MM.1S (cell line): Measurements from ENCODE around the gene KRCC1.

Experiments
- EZH2 ChIP-seq: fragments of 300-600 bp; sonication (generic); optimal IDR thresholded peaks from 2 replicates; pipeline ENCODE3; 2017; ENCODE audit warnings: low read depth, mild to moderate bottlenecking, antibody characterized with exemption, low read length, mixed read lengths
- TF ChIP-seq, protein P1 (sequence below): fragments of 300-600 bp; sonication (generic); IDR thresholded peaks from 2 replicates; pipeline ENCODE4 v1.5.1; 2016; ENCODE audit warnings: antibody characterized with exemption, low read length, mixed read lengths

DNA sequence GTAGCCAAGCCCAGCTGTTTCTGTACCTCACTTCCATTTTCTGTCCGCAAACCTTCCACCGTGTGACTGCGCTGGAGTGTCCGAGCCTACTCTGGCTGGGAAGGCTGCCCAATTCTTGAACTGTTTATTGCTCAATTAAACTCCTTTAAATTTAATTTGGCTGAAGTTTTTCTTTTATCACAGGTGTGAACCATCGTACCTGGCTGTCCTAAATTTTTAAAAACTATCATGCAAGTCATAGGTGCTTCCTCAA, 33.0 kb downstream of the KRCC1 start:
- TF ChIP-seq, protein P1, sequence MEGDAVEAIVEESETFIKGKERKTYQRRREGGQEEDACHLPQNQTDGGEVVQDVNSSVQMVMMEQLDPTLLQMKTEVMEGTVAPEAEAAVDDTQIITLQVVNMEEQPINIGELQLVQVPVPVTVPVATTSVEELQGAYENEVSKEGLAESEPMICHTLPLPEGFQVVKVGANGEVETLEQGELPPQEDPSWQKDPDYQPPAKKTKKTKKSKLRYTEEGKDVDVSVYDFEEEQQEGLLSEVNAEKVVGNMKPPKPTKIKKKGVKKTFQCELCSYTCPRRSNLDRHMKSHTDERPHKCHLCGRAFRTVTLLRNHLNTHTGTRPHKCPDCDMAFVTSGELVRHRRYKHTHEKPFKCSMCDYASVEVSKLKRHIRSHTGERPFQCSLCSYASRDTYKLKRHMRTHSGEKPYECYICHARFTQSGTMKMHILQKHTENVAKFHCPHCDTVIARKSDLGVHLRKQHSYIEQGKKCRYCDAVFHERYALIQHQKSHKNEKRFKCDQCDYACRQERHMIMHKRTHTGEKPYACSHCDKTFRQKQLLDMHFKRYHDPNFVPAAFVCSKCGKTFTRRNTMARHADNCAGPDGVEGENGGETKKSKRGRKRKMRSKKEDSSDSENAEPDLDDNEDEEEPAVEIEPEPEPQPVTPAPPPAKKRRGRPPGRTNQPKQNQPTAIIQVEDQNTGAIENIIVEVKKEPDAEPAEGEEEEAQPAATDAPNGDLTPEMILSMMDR, result no peak
- no peak for TF ChIP-seq EZH2
